ENCODE measurements around the gene COPS3. TPM values are rescaled to one million over a fixed set of nuclear protein-coding genes. Genes with fewer than 3 reads are reported as not detected.

The COPS3 gene
- total RNA-seq, 1 experiment from 2014 or later: 113 TPM

- no peak overlapping the region for H3K4me3 Mint-ChIP-seq
- Histone ChIP-seq H4K8ac (replicated peaks; ENCODE audit: insufficient read length, low read depth, low read length) (no peak overlapping the region), H2BK120ac (ENCODE audit: low read depth, low read length, poor library complexity, severe bottlenecking) (no peak overlapping the region)
Observed at GRCh38 chr17:17225901-17226300, 55.1 kb downstream of the COPS3 start.

More at GRCh38 chr17:17225901-17226300, 55.1 kb downstream of the COPS3 start:
- H4K91ac ChIP-seq (ENCODE audit: insufficient read length, low read depth, low read length): no peak overlapping the region
- no peak overlapping the region for H2AFZ ChIP-seq (ENCODE audit: low read length)
- Mint-ChIP-seq H3K9me3 (no peaks in the 10 kb centered on the region), H3K4me1 (peaks cover 0 to 3% of the 10 kb centered on the region in 2 experiments; a peak in 2 of 4 replicates), H3K36me3 (ENCODE audit: insufficient read depth in 1 of 3, low read depth in 3 of 3) (peaks cover 41 to 93% (median 87%) of the 10 kb centered on the region in 3 experiments), H3K27me3 (ENCODE audit: low read depth) (no peaks in the 10 kb centered on the region), H3K27ac (no peak overlapping the region)
- no peak overlapping the region for H2BK12ac ChIP-seq (ENCODE audit: insufficient read length, low read depth, low read length)
- H3K27me3 ChIP-seq (ENCODE audit: insufficient read depth, low read length): no peaks in the 10 kb centered on the region
- H3K14ac ChIP-seq (ENCODE audit: insufficient read depth, low read length): no peak overlapping the region
- H3K9ac ChIP-seq (ENCODE audit: extremely low read depth, insufficient read length, low read length): no peak overlapping the region
- H4K20me1 ChIP-seq (ENCODE audit: control insufficient read depth, insufficient read depth, insufficient read length): no peaks in the 10 kb centered on the region
- no peaks in the 10 kb centered on the region for H3K9me3 ChIP-seq (ENCODE audit: control insufficient read depth, low read depth, low read length)
- no peaks in the 10 kb centered on the region for H3K4me1 ChIP-seq (ENCODE audit: insufficient read depth, low read length)
- no peak overlapping the region for H2BK20ac ChIP-seq (ENCODE audit: low read depth, low read length, poor library complexity, severe bottlenecking)
- no peak overlapping the region for H3K18ac ChIP-seq (ENCODE audit: insufficient read length, low read depth, low read length)
- H2BK5ac ChIP-seq (ENCODE audit: insufficient read length, low read length): no peak overlapping the region
- TF ChIP-seq CTCF (conservative IDR thresholded peaks at IDR 0.05): no peak
- H2AK5ac ChIP-seq (ENCODE audit: insufficient read length, low read length): no peak overlapping the region
- no peaks in the 10 kb centered on the region for H3K23me2 ChIP-seq (ENCODE audit: insufficient read length, low read depth, low read length, poor library complexity, severe bottlenecking)
- H2BK15ac ChIP-seq (ENCODE audit: low read depth, low read length): no peak overlapping the region
- no peaks in the 10 kb centered on the region for H3K79me1 ChIP-seq (ENCODE audit: insufficient read depth, low read depth, low read length, poor library complexity, severe bottlenecking)
- no CpG with 5 or more reads among the region's 10 CpGs for WGBS (ENCODE audit: extremely low coverage, insufficient read length, low lambda C conversion rate)
- H3K79me2 ChIP-seq (ENCODE audit: insufficient read depth, low read length): no peaks in the 10 kb centered on the region
- DNase-seq: no peak
- H3K56ac ChIP-seq (ENCODE audit: insufficient read length, low read depth, low read length): no peak overlapping the region
- no peak overlapping the region for H3K4me2 ChIP-seq (ENCODE audit: insufficient read depth, insufficient read length, low read length)
- H3K27ac ChIP-seq (ENCODE audit: insufficient read length, low read depth, low read length): no peak overlapping the region
- H3K4ac ChIP-seq (ENCODE audit: low read depth, low read length): no peak overlapping the region
- no peak overlapping the region for H3T11ph ChIP-seq (ENCODE audit: low read length)
- no peak overlapping the region for H3K23ac ChIP-seq (ENCODE audit: insufficient read length, low read depth, low read length)
- no peak overlapping the region for H4K5ac ChIP-seq (ENCODE audit: insufficient read length, low read depth, low read length)
